Gastrocnemius medialis (tissue), 4 donors: ENCODE results near the gene RBM33.

Experiments
- CTCF ChIP-seq, 5 experiments: fragments of 450-650 bp in 3 of 5; fragments of 200-600 bp in 2 of 5; sonication (generic) in 2 of 5; IDR thresholded peaks in 4 of 5; conservative IDR thresholded peaks in 1 of 5; 1 replicate in 4 of 5; 2 replicates in 1 of 5; pipeline ENCODE4 v1.5.1; 2016 to 2019; ENCODE audit warnings: antibody characterized with exemption in 5 of 5, mild to moderate bottlenecking in 3 of 5, moderate library complexity in 3 of 5
- POLR2A ChIP-seq, 2 donors: fragments of 450-650 bp; IDR thresholded peaks; one replicate each; pipeline ENCODE4 v1.6.1; 2017; ENCODE audit warnings: antibody characterized with exemption in 2 of 2, mild to moderate bottlenecking in 2 of 2, moderate library complexity in 2 of 2

DNA sequence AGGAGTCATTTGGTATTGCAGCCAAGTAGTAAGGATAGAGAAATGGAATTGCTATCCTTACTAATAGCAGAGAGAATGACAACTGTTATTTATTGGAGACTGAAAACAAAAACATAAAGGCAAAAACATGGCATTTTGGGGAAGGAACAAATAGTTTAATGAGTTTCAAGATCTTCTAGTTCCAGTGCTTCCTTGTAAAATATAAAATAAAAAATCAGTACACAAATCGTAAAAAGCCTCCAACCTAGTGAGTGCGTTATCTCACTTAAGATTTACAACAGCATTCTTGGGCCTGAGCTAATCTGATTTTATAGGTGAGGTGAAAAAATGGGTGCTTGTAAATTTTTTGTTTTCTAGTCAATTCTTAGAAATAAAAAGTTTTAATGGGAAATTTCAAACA, 3.3 kb downstream of the RBM33 start:
- TF ChIP-seq CTCF (IDR thresholded peaks at IDR 0.05 in 4 of 5, conservative IDR thresholded peaks at IDR 0.05 in 1 of 5) (no peak), POLR2A (IDR thresholded peaks at IDR 0.05) (no peak)
